Gastroesophageal sphincter (tissue), 3 donors: ENCODE results near the gene RAD51C.

Experiments used
- EP300 ChIP-seq: sonication (generic); formaldehyde crosslinking; IDR thresholded peaks from one replicate; pipeline ENCODE4 v1.6.1; 2017; ENCODE audit warnings: antibody characterized with exemption, mild to moderate bottlenecking
- POLR2AphosphoS5 ChIP-seq: sonication (generic); formaldehyde crosslinking; IDR thresholded peaks from one replicate; pipeline ENCODE4 v1.6.1; 2017; ENCODE audit warnings: antibody characterized with exemption
- TF ChIP-seq, protein P1 (sequence below), 4 experiments: fragments of 200-600 bp in 2 of 4; fragments of 450-650 bp in 2 of 4; sonication (generic) in 1 of 4; IDR thresholded peaks; one replicate each; pipeline ENCODE4 v1.5.1; 2017 to 2019; ENCODE audit warnings: antibody characterized with exemption in 4 of 4, mild to moderate bottlenecking in 2 of 4, moderate library complexity in 2 of 4

GRCh38 chr17:58763263-58763662, 70.9 kb downstream of the RAD51C start:
- TF ChIP-seq, protein P1, sequence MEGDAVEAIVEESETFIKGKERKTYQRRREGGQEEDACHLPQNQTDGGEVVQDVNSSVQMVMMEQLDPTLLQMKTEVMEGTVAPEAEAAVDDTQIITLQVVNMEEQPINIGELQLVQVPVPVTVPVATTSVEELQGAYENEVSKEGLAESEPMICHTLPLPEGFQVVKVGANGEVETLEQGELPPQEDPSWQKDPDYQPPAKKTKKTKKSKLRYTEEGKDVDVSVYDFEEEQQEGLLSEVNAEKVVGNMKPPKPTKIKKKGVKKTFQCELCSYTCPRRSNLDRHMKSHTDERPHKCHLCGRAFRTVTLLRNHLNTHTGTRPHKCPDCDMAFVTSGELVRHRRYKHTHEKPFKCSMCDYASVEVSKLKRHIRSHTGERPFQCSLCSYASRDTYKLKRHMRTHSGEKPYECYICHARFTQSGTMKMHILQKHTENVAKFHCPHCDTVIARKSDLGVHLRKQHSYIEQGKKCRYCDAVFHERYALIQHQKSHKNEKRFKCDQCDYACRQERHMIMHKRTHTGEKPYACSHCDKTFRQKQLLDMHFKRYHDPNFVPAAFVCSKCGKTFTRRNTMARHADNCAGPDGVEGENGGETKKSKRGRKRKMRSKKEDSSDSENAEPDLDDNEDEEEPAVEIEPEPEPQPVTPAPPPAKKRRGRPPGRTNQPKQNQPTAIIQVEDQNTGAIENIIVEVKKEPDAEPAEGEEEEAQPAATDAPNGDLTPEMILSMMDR (IDR thresholded peaks at IDR 0.05), result no peak
- no peak for TF ChIP-seq EP300
- TF ChIP-seq POLR2AphosphoS5, result no peak
